ENCODE data around the gene SV2C.

The SV2C gene

DNA sequence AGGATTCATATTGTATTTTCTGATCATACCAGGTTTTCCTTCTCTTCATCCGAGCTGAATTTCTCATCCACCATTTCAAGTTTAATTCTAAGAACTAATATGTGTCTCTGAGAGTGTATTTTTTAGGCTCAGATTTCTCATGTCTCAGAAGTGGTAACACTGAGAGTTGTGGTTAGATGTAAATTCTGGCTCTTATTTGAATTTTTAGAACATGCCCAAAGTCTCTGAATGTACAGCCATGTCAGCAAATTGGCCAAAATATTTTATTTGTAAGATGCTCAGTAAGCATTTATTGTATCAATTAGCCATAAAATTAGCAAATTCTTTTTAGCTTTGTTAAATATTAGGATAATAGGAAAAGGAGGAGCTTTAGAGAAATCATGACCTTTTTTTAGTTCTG, 16.6 kb downstream of the SV2C start:
- DNase-seq, result no peak

DNA sequence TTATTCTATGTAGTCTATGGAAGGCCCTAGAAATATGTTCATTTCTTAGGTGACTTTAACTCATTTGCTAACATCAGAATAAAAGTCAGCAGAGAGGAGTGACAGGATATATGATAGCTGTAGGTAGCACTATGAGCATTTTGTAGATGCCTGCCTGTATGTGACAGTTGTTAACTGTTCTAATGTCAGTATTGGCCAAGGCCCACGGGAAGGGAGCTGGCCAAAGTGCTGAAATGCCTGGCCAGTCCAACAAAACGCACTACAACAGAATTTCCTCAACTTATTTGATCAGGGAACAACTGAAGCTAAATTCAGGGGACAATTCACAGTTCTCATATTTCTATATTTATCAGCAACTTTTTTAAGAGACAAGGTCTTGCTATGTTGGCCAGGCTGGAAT, 20.8 kb downstream of the SV2C start:
- peak; percentile 32 for DNase-seq

- no peak for DNase-seq
Measured at GRCh38 chr5:76106149-76106548, 23.0 kb downstream of the SV2C start.

DNA sequence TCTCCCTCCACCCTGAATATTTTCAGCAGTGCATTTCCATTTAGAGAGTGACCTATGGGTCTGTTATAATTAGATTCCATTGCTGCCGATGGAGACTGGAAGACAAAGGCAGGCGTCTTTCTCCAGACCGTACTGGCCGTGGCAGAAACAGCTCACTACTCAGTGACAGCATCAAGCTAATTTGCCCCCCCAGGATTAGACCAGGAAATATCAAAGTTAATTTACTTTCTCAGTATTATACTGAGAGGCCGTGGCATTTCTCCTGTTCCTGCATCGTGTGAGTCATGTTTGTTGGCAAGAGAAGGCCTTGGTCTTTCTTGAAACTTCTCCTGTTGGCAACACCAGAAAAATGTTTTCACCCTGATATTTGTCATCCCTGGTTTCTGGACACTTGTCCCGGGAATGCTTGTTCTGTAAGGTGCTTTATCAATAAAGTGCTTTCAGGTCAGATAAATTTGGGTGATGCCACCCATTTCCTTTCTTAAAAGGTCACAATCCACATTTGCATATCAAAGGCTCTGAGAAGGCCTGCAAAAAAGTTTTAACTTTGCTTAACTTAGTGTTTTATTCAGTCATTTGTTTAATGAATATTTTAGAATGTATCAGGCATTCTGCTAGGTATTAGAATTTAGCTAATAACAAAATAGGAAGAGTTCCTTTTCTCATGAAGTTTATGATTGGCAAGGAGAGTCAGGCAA, 28.4 kb downstream of the SV2C start:
- no peak for DNase-seq

DNA sequence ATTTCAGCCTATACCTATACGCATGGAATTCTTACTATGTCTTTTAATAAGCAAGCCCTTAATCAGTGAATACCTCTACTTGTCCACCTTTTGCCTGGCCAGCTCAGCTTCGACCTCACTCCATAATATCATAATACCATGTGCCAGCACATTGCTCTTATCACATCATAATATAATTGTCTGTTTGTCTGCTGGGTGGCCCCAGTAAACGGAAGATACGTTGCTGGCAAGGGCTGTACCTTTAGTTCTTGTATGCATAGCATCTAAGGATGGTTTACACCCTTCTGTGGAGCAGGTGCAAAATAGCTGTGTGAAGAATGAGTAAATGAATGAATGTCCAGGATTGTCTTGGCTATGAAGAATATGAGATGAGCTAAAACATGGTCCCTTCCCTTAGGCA, 29.9 kb downstream of the SV2C start:
- DNase-seq, result no peak

DNA sequence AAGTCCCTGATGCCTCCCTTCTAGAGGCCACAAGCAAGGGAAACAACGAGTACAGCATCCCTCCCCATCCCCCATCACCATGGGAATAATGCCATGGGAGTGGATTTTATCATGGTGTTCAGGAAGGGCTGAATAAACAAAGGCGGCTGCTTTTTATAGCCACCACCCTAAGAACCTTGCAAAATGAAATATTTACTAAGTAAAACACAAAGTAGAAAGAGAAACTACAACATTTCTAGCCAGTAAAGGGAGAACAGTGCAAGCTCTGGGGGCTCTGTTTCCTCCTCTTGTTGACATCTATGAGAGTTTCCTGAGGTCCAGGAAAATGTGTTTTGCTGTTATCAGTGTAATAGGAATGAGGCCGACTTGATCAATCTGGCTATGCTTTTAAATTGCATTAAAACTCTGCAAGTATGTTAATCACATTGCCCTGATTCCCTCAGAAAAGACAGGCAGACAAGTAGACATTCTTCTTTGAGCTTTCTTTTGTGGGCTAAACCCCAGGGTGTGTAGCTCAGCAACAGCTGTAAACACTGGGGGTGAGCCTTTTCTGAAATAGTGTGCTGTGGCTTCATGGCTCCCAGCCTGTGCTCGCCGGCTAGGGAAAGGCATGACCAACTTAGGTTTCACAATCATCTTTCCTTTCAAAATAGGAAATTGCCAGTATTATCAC, 31.1 kb downstream of the SV2C start:
- peak; percentile 66 for DNase-seq

DNA sequence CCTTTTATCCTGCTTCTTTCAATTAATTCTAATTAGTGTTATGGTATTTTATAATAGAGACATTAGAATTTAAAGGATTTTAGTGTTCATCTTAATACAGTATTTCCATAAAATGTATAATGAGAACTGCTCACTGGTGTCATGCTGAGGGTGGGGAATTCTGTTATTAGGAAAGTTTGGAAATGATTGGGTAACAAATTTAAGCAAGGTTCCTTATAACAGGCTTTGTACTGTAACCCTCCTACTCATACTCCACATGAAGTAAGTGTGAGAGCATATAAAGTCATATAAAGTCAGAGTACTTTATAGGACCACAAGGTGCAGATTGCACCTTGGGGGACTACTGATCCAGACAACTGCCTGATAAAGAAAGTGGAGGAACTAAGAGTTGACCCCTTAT, 42.2 kb downstream of the SV2C start:
- DNase-seq, result no peak

GRCh38 chr5:76125888-76126287, 42.7 kb downstream of the SV2C start:
- no peak for DNase-seq

- no peak for DNase-seq
Measured at GRCh38 chr5:76134003-76134402, 50.8 kb downstream of the SV2C start.

DNA sequence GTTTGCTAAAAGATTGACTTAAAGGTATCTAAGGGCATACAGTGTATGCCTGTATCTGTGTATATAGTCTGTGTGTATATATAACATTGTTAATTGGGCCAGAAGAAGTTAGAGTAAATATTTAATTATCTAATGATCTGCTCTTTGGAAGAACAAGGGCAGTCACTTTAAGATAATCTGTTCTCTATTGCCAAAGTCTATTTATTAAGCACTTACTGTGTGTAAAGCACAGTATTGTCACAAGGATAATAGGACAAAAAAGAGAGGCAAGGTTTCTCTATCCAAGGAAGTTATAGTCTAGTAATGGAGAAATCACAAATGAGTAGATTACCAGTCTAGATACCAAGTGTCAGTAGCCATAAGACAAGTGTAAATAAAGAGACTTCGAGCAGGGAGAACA, 51.5 kb downstream of the SV2C start:
- no peak for DNase-seq

DNA sequence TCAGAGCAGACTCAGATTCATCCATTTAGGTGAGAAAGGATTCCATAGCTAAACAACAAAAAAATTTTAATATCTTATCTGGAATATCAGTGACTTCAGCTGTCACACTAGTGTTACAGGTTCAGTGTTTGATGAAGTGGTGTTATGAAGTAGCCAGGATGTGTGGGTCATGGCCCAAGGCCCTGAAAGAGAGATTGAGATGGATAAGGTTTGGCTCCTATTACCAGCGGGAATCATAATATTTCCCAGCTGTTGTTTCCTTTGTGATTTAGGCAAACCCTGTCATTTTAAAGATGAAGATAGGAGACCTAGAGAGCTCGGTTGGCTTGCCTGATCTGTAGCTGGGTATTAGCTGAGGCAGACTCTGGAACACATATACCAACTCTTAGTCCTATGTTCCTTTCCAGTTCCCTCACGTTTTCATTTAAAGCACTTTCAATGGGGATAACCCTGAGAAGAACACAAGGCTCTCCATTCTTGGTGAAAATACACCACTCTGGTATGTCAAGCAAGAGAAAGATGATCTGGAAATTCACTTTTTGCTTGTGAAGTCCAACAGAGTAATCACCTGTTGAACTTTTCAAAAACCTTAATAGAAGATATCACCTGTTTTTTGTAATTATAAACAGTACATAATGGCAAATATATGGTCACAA, 54.8 kb downstream of the SV2C start:
- no peak for DNase-seq

DNA sequence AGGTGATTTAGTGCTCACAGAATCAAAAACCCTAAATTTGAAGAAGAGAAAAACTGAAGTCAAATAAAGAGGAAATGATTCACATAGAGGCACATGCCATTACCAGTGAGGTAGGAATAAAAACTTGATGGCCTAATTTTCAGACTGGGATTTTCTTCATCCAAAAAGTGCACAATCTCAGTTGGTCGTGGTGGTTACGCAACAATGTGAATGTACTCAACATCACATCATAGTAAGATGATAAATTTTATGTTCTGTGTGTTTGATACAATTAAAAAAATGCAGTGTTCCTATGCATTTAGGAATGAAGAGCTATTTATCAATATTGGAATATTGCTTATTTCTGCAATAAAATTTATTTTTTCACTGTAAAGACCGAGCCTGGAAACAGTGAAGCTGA, 60.7 kb downstream of the SV2C start:
- DNase-seq, result no peak

DNA sequence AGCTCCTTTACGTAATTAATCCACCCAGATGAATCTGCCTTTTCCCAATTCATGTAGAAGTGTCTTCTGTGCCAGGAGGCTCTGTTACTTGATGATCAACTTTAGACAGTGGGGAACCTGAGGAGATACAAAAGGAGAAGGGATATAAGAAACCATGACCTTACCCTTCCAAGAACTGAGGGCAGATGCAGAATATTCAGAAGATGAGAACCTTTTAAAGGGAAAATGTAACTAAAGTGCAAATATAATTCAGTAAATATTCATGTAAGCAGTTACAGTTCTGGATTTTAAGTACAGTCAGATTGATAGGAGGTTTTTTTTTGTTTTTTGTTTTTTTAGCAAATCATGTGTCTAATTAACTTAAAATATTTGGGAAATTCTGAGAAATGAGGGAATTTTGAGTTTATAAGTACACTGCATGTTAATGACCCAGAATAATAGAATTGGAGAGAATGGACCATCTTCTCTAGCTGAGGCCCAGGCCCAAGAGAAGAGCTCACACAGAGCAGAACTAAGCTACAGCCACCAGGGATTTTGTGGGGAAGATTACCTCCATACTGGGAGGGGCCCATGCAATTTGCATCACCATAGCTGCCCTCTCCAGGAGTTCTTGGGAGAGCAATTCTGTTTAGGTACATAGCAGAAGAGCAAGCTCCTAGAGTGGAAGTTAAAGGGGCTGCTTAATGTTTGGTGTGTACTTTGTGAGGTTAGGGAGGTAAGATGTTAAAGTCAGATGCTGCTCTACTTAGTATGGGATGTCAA, 61.5 kb downstream of the SV2C start:
- no peak for DNase-seq

- peak; percentile 6 for DNase-seq
Measured at GRCh38 chr5:76145945-76146344, 62.8 kb downstream of the SV2C start.

DNA sequence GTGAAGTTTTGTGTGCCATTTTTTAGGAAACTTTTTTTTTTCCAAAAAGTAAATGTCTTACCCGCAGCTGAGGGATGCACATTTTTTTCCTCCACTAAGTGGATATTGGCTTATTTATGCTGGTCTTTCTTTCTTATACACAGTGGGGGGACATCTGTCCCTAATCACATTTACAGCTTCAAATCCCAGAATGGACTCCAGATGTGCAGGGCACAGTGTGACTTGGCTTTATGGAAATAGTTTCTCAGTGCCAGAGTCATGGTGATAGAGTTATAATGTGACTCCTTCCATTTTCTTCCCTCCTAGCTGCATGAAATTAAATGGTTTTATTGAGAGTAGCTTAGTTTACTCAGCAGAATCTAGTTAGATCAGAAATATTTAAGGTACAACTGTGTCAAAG, 66.5 kb downstream of the SV2C start:
- DNase-seq, result no peak

DNA sequence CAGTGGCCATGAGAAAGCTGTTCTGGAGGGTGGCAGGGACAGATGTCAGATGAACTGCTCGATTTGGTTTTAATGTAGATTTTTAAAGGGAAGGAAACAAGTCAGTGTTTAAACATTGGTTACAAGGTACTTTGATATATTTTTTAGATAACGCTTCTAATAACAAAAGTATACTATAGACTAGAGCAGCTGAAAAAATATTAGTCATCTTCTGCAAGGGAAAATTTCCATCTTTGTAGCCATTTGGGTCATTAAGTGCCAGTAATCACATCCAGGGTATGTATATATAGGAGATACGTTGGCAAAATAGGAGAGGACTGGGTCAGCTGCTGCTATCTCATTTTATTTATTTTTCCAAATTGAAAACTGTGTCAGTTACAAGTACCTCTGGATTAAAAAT, 69.0 kb downstream of the SV2C start:
- DNase-seq, result no peak

GRCh38 chr5:76152700-76153099, 69.5 kb downstream of the SV2C start:
- DNase-seq, result no peak

- DNase-seq, result no peak
Measured at GRCh38 chr5:76153271-76153670, 70.1 kb downstream of the SV2C start.

DNA sequence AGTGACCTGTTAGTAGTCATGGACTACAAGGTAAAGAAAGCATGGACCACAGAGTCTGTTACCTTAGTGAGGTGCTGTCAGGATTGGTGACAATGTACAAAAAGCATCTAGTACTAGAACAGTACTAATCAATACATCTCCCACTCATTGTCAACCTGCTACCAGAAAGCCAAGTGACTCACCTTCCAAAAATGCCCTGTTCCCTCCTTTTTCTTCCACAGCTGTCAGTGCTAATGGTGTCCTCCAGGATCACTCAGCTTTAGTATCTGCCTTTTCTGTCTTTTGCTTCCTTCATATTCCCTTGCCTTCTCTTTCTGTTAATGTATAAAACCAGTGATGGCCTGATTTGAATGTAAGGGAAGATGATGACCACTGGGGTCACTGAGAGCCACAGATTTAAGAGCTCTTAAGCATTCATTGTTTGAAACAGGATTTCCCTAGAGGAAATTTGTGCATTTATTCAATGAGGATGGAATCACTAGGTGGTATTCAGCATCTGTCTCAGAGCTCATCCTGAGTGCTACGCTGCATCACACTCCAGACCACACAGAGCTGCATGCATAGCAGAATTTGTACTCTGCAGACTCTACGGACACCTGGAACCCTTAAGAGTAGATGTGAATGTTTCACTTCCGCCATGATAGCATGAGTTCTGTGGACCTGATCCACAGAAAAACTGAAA, 71.0 kb downstream of the SV2C start:
- DNase-seq, result no peak

GRCh38 chr5:76155536-76155935, 72.4 kb downstream of the SV2C start:
- DNase-seq, result no peak

DNA sequence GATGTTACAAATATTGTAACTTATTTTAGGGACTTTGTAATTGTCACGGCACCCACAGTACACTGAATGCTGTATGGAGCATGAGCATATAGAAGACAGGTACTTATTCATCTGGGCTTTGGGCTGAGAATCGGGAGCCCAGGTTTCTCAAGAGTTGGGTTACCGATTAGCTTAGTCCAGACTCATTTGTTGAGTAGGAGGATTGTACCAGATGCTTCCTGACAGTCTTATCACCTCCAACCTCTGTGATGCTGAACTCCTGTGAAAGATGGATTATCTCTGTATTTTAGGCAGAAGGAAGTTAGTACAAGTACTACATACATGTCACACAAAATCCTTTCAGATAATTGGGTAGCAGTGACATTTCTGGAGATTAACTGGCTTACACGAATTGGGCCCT, 79.2 kb downstream of the SV2C start:
- no peak for DNase-seq

DNA sequence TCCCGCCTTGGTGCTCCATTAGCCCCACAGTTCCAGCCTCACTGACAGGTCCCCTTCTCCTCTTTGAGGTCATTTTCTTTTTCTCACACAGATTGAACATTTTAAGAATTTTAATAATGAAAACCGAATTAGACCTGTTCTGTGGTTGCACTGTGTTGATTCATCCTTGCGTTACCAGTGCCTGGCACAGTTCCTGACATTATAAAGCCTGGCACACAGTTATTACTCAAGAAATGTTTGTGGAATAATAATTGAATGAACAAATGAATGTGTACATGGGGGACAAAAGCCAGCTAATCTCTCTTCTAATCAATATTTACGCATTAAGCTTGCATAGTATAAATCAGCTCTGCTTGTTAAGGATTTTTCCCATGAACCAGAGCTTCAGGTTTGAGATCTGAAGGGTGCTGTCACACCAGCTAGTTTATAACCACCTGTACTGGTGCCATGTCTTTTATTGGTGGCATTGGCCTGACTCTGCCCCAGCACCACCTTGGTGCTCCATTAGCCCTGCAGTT, 80.0 kb downstream of the SV2C start:
- no peak for DNase-seq

DNA sequence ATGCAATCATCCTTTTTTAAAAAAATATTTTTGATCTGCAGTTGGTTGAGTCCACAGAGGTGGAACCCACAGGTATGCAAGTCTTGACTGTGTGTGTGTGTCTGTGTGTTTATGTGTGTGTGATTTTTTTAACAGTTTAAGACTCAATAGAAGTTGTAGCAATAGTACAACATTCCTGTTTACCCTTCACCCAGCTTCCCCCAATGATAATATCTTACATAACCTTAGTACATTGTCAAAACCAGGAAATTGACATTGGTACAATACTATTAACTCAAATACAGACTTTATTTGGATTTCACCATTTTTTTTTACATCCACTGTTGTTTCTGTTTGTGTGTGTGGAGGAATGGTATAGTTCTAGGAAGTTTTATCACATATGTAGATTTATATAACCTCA, 81.8 kb downstream of the SV2C start:
- no peak for DNase-seq
